ENCODE results near the gene RFPL2. TPM values are rescaled to one million over a fixed set of nuclear protein-coding genes. Genes with fewer than 3 reads are reported as not detected.
"Not testable (repeated sequence)": the region's sequence is repeated elsewhere in the genome, so short reads cannot be mapped to it uniquely, and the experiment has no call there.

The RFPL2 gene
- total and polyA plus RNA-seq, 7 experiments from 2014 or later: 0.15 to 3.9 (median 0.40) TPM

GRCh38 chr22:32157632-32158031, 47.2 kb downstream of the RFPL2 start:
- H3K4me1 ChIP-seq (ENCODE audit: control insufficient read depth in 2 of 2, insufficient read depth in 2 of 2, low read length in 2 of 2); H3K36me3 ChIP-seq (ENCODE audit: control insufficient read depth in 2 of 3, insufficient read depth in 3 of 3, low read length in 3 of 3); ATAC-seq; H3K4me3 ChIP-seq (ENCODE audit: low read length); H3K27me3 ChIP-seq (ENCODE audit: control insufficient read depth in 2 of 2, insufficient read depth in 2 of 2, low read length in 2 of 2); DNase-seq; CTCF ChIA-PET; H3K9me3 Mint-ChIP-seq; H3K27ac Mint-ChIP-seq; POLR2A ChIA-PET; intact Hi-C loops (cut with micrococcal nuclease); H3K36me3 Mint-ChIP-seq; H3K27ac ChIP-seq (ENCODE audit: low read depth, low read length); H3K9me3 ChIP-seq (ENCODE audit: control insufficient read depth in 2 of 3, low read length in 3 of 3); H3K4me3 Mint-ChIP-seq: not testable (repeated sequence)
- H3K4me1 Mint-ChIP-seq: peaks cover 2 to 14% (median 6%) of the 10 kb centered on the region in 7 donors
- H3K27me3 Mint-ChIP-seq: peaks cover 0 to 23% (median 0%) of the 10 kb centered on the region in 5 donors

DNA sequence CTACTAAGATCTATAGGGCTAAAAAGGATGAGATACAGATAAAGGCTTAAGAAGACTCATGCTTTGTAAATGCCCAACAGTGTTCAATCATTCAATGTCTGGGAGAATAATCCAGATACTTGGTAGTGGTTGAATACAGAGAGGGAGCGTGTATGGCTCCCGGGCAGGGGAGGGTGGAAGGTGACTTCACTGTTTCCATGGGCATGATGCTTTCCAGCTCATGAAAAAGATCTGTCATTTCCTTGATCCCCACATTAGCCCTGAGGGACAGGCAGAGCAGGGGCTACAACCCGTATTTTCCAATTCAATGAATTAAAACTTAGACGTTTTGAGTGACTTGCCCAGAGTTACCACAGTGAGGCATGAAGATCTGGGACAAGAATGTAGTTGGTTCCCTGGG, 50.1 kb downstream of the RFPL2 start:
- POLR2A ChIA-PET; H3K27ac ChIP-seq (ENCODE audit: low read depth, low read length); H3K27ac Mint-ChIP-seq; H3K4me1 ChIP-seq (ENCODE audit: control insufficient read depth in 2 of 2, insufficient read depth in 2 of 2, low read length in 2 of 2); H3K27me3 ChIP-seq (ENCODE audit: control insufficient read depth in 2 of 2, insufficient read depth in 2 of 2, low read length in 2 of 2); intact Hi-C loops (cut with micrococcal nuclease); H3K9me3 ChIP-seq (ENCODE audit: control insufficient read depth in 2 of 3, low read length in 3 of 3); DNase-seq; H3K9me3 Mint-ChIP-seq; H3K4me3 Mint-ChIP-seq; H3K36me3 ChIP-seq (ENCODE audit: control insufficient read depth in 2 of 3, insufficient read depth in 3 of 3, low read length in 3 of 3); H3K36me3 Mint-ChIP-seq; ATAC-seq; H3K4me3 ChIP-seq (ENCODE audit: low read length); CTCF ChIA-PET: not testable (repeated sequence)
- peaks cover 0 to 18% (median 0%) of the 10 kb centered on the region in 5 donors for H3K27me3 Mint-ChIP-seq
- peaks cover 4 to 29% (median 5%) of the 10 kb centered on the region in 7 donors for H3K4me1 Mint-ChIP-seq

DNA sequence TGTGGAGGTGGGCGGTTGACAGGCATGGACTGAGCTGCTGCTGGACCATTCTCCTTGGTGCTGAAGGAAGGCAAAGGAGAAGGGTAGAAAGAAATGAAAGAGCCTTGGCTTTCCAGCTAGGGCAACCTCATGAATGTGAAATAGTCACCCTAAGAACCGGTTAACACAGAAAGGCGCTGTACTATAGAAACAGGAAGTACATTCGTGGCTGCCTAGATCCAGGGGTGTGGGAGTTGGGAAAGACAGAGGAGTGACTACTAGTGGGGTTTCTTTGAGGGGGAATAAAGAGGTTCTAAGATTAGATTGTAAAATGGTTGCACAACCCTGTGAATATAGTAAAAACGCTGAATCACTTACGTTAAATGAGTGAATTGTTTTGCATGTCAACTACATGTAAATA, 53.2 kb downstream of the RFPL2 start:
- H3K27me3 ChIP-seq (ENCODE audit: control insufficient read depth in 2 of 2, insufficient read depth in 2 of 2, low read length in 2 of 2); H3K4me1 ChIP-seq (ENCODE audit: control insufficient read depth in 2 of 2, insufficient read depth in 2 of 2, low read length in 2 of 2); intact Hi-C loops (cut with micrococcal nuclease); DNase-seq; CTCF ChIA-PET; H3K9me3 ChIP-seq (ENCODE audit: control insufficient read depth in 2 of 3, low read length in 3 of 3); ATAC-seq; H3K4me3 ChIP-seq (ENCODE audit: low read length); H3K27ac Mint-ChIP-seq; H3K27ac ChIP-seq (ENCODE audit: low read depth, low read length); H3K36me3 Mint-ChIP-seq; POLR2A ChIA-PET; H3K36me3 ChIP-seq (ENCODE audit: control insufficient read depth in 2 of 3, insufficient read depth in 3 of 3, low read length in 3 of 3): not testable (repeated sequence)
- Mint-ChIP-seq H3K4me3 (peak overlapping the region in 1 of 10 donors; percentile 17), H3K9me3 (peaks cover 3 to 25% (median 9%) of the 10 kb centered on the region in 11 donors), H3K4me1 (peaks cover 4 to 35% (median 5%) of the 10 kb centered on the region in 7 donors), H3K27me3 (peaks cover 0 to 17% (median 0%) of the 10 kb centered on the region in 5 donors)

DNA sequence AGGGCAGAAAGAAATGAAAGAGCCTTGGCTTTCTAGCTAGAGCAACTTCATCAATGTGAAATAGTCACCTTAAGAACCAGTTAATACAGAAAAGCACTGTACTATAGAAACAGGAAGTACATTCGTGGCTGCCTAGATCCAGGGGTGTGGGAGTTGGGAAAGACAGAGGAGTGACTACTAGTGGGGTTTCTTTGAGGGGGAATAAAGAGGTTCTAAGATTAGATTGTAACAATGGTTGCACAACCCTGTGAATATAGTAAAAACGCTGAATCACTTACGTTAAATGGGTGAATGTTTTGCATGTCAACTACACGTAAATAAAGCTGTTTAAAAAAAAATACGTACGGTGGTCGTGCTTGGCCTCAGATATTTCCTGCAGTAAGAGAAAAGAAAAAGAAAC, 54.2 kb downstream of the RFPL2 start:
- H3K36me3 ChIP-seq (ENCODE audit: control insufficient read depth in 2 of 3, insufficient read depth in 3 of 3, low read length in 3 of 3); CTCF ChIA-PET; H3K27ac Mint-ChIP-seq; H3K36me3 Mint-ChIP-seq; H3K4me3 Mint-ChIP-seq; H3K4me3 ChIP-seq (ENCODE audit: low read length); H3K27me3 ChIP-seq (ENCODE audit: control insufficient read depth in 2 of 2, insufficient read depth in 2 of 2, low read length in 2 of 2); intact Hi-C loops (cut with micrococcal nuclease); H3K4me1 ChIP-seq (ENCODE audit: control insufficient read depth in 2 of 2, insufficient read depth in 2 of 2, low read length in 2 of 2); DNase-seq; POLR2A ChIA-PET; H3K9me3 ChIP-seq (ENCODE audit: control insufficient read depth in 2 of 3, low read length in 3 of 3); H3K27ac ChIP-seq (ENCODE audit: low read depth, low read length): not testable (repeated sequence)
- H3K9me3 Mint-ChIP-seq: peaks cover 3 to 26% (median 9%) of the 10 kb centered on the region in 11 donors
- peaks cover 0 to 12% (median 0%) of the 10 kb centered on the region in 5 donors for H3K27me3 Mint-ChIP-seq
- peak; percentile 54 for ATAC-seq
- peaks cover 4 to 35% (median 5%) of the 10 kb centered on the region in 7 donors for H3K4me1 Mint-ChIP-seq

- ATAC-seq; H3K27me3 ChIP-seq (ENCODE audit: control insufficient read depth in 2 of 2, insufficient read depth in 2 of 2, low read length in 2 of 2); H3K27me3 Mint-ChIP-seq; H3K36me3 ChIP-seq (ENCODE audit: control insufficient read depth in 2 of 3, insufficient read depth in 3 of 3, low read length in 3 of 3); H3K4me3 ChIP-seq (ENCODE audit: low read length); H3K9me3 ChIP-seq (ENCODE audit: control insufficient read depth in 2 of 3, low read length in 3 of 3); CTCF ChIA-PET; H3K4me3 Mint-ChIP-seq; DNase-seq; intact Hi-C loops (cut with micrococcal nuclease); H3K4me1 ChIP-seq (ENCODE audit: control insufficient read depth in 2 of 2, insufficient read depth in 2 of 2, low read length in 2 of 2); POLR2A ChIA-PET; H3K27ac Mint-ChIP-seq; H3K27ac ChIP-seq (ENCODE audit: low read depth, low read length); H3K36me3 Mint-ChIP-seq: not testable (repeated sequence)
- peaks cover 19 to 49% (median 23%) of the 10 kb centered on the region in 7 donors for H3K4me1 Mint-ChIP-seq
- peaks cover 3 to 26% (median 9%) of the 10 kb centered on the region in 11 donors for H3K9me3 Mint-ChIP-seq
Observed at GRCh38 chr22:32148372-32148771, 56.5 kb downstream of the RFPL2 start.

DNA sequence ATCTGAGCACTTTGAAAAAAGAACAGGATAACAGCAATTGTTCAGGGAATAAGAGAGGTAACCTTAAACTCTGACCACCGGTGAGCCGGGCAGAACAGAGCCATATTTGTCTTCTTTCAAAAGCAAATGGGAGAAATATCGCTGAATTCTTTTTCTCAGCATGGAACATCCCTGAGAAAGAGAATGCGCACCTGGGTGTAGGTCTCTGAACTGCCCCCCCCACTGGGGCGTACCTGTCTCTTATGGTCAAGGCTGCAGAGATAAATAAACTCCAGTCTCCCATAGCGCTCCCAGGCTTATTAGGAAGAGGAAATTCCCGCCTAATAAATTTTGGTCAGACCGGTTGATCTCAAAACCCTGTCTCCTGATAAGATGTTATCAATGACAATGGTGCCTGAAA, 57.7 kb downstream of the RFPL2 start:
- intact Hi-C loops (cut with micrococcal nuclease); H3K27me3 ChIP-seq (ENCODE audit: control insufficient read depth in 2 of 2, insufficient read depth in 2 of 2, low read length in 2 of 2); H3K36me3 Mint-ChIP-seq; H3K36me3 ChIP-seq (ENCODE audit: control insufficient read depth in 2 of 3, insufficient read depth in 3 of 3, low read length in 3 of 3); H3K27ac ChIP-seq (ENCODE audit: low read depth, low read length); DNase-seq; ATAC-seq; H3K27ac Mint-ChIP-seq; POLR2A ChIA-PET; CTCF ChIA-PET; H3K4me3 Mint-ChIP-seq; H3K4me3 ChIP-seq (ENCODE audit: low read length); H3K9me3 ChIP-seq (ENCODE audit: control insufficient read depth in 2 of 3, low read length in 3 of 3); H3K4me1 ChIP-seq (ENCODE audit: control insufficient read depth in 2 of 2, insufficient read depth in 2 of 2, low read length in 2 of 2); H3K27me3 Mint-ChIP-seq: not testable (repeated sequence)
- peaks cover 3 to 26% (median 9%) of the 10 kb centered on the region in 11 donors for H3K9me3 Mint-ChIP-seq
- H3K4me1 Mint-ChIP-seq: peaks cover 24 to 50% (median 30%) of the 10 kb centered on the region in 7 donors

DNA sequence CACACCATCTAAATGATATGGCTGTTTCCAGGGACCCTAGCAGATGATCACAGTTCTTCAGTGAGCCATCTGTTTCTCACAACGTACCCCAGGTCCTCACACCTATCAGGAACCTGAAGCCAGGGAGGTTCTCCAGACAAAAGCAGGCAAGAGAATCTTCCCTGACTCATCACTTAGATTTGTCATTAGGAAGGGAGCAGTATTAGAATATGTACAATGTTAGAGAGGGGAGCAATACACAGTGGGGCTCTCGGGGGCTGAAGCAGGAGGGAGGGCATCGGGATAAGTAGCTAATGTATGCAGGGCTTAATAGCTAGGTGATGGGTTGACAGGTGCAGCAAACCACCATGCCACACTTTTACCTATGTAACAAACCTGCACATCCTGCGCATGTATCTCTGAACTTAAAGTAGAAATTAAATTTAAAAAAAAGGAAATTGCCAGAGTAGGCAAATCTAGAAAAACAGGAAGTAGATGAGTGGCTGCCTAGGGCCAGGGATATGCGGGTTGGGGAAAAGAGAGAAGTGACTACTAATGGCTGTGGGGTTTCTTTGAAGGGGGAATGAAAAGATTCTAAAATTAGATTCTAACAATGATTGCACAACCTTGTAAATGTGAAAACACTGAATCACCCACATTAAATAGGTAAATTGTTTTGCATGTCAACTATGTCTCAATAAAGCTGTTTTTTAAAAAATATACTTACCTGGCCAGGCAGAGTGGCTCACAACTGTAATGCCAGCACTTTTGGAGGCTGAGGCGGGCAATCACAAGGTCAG, 60.2 kb downstream of the RFPL2 start:
- POLR2A ChIA-PET: interaction anchor here (1.4 kb wide), 1 partner anchor 13 kb away, joined by 3 read pairs; no protein-coding TSS in a partner anchor
- Histone ChIP-seq H3K27me3 (ENCODE audit: control insufficient read depth in 2 of 2, insufficient read depth in 2 of 2, low read length in 2 of 2) (no peaks in the 10 kb centered on the region), H3K9me3 (ENCODE audit: control insufficient read depth in 2 of 3, low read length in 3 of 3) (no peaks in the 10 kb centered on the region), H3K36me3 (ENCODE audit: control insufficient read depth in 2 of 3, insufficient read depth in 3 of 3, low read length in 3 of 3) (no peaks in the 10 kb centered on the region), H3K4me3 (ENCODE audit: low read length) (no peak overlapping the region), H3K4me1 (ENCODE audit: control insufficient read depth in 2 of 2, insufficient read depth in 2 of 2, low read length in 2 of 2) (peaks cover 0 to 8% of the 10 kb centered on the region in 2 donors), H3K27ac (ENCODE audit: low read depth, low read length) (no peak overlapping the region)
- intact Hi-C loops (cut with micrococcal nuclease): loop anchor here in 1 of 2 donors (5.0 kb wide), 3 partner anchors 63 to 328 kb away; partner anchors contain the start of genes FBXO7, RFPL2 and RTCB
- H3K27me3 Mint-ChIP-seq: peaks cover 0 to 4% (median 0%) of the 10 kb centered on the region in 5 donors
- H3K4me1 Mint-ChIP-seq: peaks cover 22 to 52% (median 36%) of the 10 kb centered on the region in 7 donors
- peak; percentile 83 for ATAC-seq
- DNase-seq: peak in 6 of 9 donors; percentile 16 to 62 (median 36)
- peak overlapping the region; percentile 1 to 90 (median 40) for H3K27ac Mint-ChIP-seq
- H3K4me3 Mint-ChIP-seq: peak overlapping the region in 7 of 10 donors; percentile 1 to 61 (median 26)
- H3K36me3 Mint-ChIP-seq: peaks cover 0 to 4% (median 4%) of the 10 kb centered on the region in 5 donors
- peaks cover 3 to 26% (median 9%) of the 10 kb centered on the region in 11 donors for H3K9me3 Mint-ChIP-seq
- CTCF ChIA-PET: no interaction called here
